Endothelial cell of umbilical vein (primary cell): Measurements from ENCODE around the gene IL25. TPM values are rescaled to one million over a fixed set of nuclear protein-coding genes. Genes with fewer than 3 reads are reported as not detected.
"Not testable (repeated sequence)": the region's sequence is repeated elsewhere in the genome, so short reads cannot be mapped to it uniquely, and the experiment has no call there.

Experiments
- BruUV-seq: library from RNA; stranded (reverse); fragments of 400-500 nt; replicated peaks from 2 replicates; lab custom pipeline; 2021; lab: Mats Ljungman, UMichigan
- CTCF ChIA-PET: fragments of 300-600, 350-600 bp; sonication (Branson Sonifier 250); formaldehyde crosslinking; loops from one replicate; lab custom pipeline; 2021; ENCODE audit warnings: antibody characterized with exemption, inconsistent platforms; lab: Charles Lee
- POLR2A ChIA-PET: fragments of 300-600, 350-600 bp; sonication (Branson Sonifier 250); formaldehyde crosslinking; loops from one replicate; lab custom pipeline; 2021; ENCODE audit warnings: antibody characterized with exemption, inconsistent platforms; lab: Charles Lee
- DNase-seq: peaks from one replicate; pipeline ENCODE4 v3.0.0-alpha.2; 2011; ENCODE audit warnings: low read depth, low spot score
- FAIRE-seq: peaks from 2 replicates; lab custom pipeline; 2011; peaks lifted over from hg19 to GRCh38; lab: Jason Lieb, UNC
- H2AFZ ChIP-seq: 2 replicates; pipeline ENCODE4 v1.6.0; 2012; ENCODE audit warnings: low read depth, low read length, control low read depth, inconsistent platforms
- H3K27ac ChIP-seq: 2 replicates; pipeline ENCODE4 v1.5.1; 2011; ENCODE audit warnings: low read depth, mild to moderate bottlenecking, control low read depth, low read length, moderate library complexity; ENCODE audit not compliant: insufficient read depth
- H3K27me3 ChIP-seq, 2 experiments: 2 replicates each; pipeline versions ENCODE4 v1.6.0 to v1.6.1; 2011; ENCODE audit warnings: low read length in 2 of 2, mixed read lengths in 1 of 2; ENCODE audit not compliant: control insufficient read depth in 2 of 2, insufficient read depth in 2 of 2
- H3K36me3 ChIP-seq, 2 experiments: 2 replicates in 1 of 2; 3 replicates in 1 of 2; pipeline ENCODE4 v1.5.1; 2011; ENCODE audit warnings: low read length in 2 of 2, mild to moderate bottlenecking in 1 of 2, moderate library complexity in 1 of 2; ENCODE audit not compliant: control insufficient read depth in 2 of 2, insufficient read depth in 2 of 2; ENCODE audit errors: extremely low read depth in 1 of 2
- H3K4me1 ChIP-seq: 3 replicates; pipeline ENCODE4 v1.5.1; 2011; ENCODE audit warnings: mild to moderate bottlenecking, low read length; ENCODE audit not compliant: control insufficient read depth, insufficient read depth; ENCODE audit errors: extremely low read depth
- H3K4me2 ChIP-seq: 2 replicates; pipeline ENCODE4 v1.6.1; 2011; ENCODE audit warnings: low read length, control low read depth, mixed read lengths; ENCODE audit not compliant: insufficient read depth
- H3K4me3 ChIP-seq, 3 experiments: fragments of 200-600 bp in 1 of 3; sonication (generic), shearing (Covaris generic) in 1 of 3; replicated peaks in 1 of 3; 2 replicates each; pipeline ENCODE4 v1.5.1; 2011 to 2016; ENCODE audit warnings: control low read depth in 3 of 3, low read length in 3 of 3, mild to moderate bottlenecking in 2 of 3, inconsistent platforms in 1 of 3, low read depth in 1 of 3, moderate library complexity in 1 of 3; ENCODE audit not compliant: insufficient read depth in 1 of 3
- H3K79me2 ChIP-seq: 2 replicates; pipeline ENCODE4 v1.6.0; 2012; ENCODE audit warnings: low read length, inconsistent platforms; ENCODE audit not compliant: control insufficient read depth, insufficient read depth
- H3K9ac ChIP-seq: replicated peaks from 2 replicates; pipeline ENCODE3; 2011; ENCODE audit warnings: low read length, control low read depth; ENCODE audit not compliant: insufficient read depth; ENCODE audit errors: extremely low read depth
- H3K9me1 ChIP-seq: replicated peaks from 3 replicates; pipeline ENCODE4 v1.6.0; 2011; ENCODE audit warnings: mild to moderate bottlenecking, low read length; ENCODE audit not compliant: control insufficient read depth, insufficient read depth; ENCODE audit errors: extremely low read depth
- H3K9me3 ChIP-seq: replicated peaks from 2 replicates; pipeline ENCODE4 v1.5.1; 2012; ENCODE audit warnings: low read length, inconsistent platforms; ENCODE audit not compliant: control insufficient read depth, insufficient read depth
- H4K20me1 ChIP-seq: replicated peaks from 2 replicates; pipeline ENCODE3; 2011; ENCODE audit warnings: mild to moderate bottlenecking, low read length; ENCODE audit not compliant: control insufficient read depth, insufficient read depth; ENCODE audit errors: extremely low read depth
- CTCF ChIP-seq, 2 donors: IDR thresholded peaks; 1 replicate in 1 of 2; 2 replicates in 1 of 2; pipeline ENCODE4 v1.5.1; 2011; ENCODE audit warnings: low read length in 2 of 2, mild to moderate bottlenecking in 2 of 2, moderate library complexity in 2 of 2, control low read depth in 1 of 2, inconsistent platforms in 1 of 2, low read depth in 1 of 2; ENCODE audit not compliant: insufficient read depth in 1 of 2; ENCODE audit errors: extremely low read depth in 1 of 2
- EZH2 ChIP-seq: IDR thresholded peaks from 2 replicates; pipeline ENCODE4 v1.6.1; 2012; ENCODE audit warnings: borderline replicate concordance, low read depth, mild to moderate bottlenecking, moderate library complexity, low read length, inconsistent platforms; ENCODE audit not compliant: severe bottlenecking
- FOS ChIP-seq: IDR thresholded peaks from 2 replicates; pipeline ENCODE4 v1.6.1; 2011; ENCODE audit warnings: mild to moderate bottlenecking, low read length, moderate library complexity, borderline replicate concordance; ENCODE audit not compliant: insufficient read depth
- GATA2 ChIP-seq: IDR thresholded peaks from 2 replicates; pipeline ENCODE4 v1.7.0; 2011; ENCODE audit warnings: low read depth, mild to moderate bottlenecking, moderate library complexity, mixed read lengths, low read length; ENCODE audit not compliant: insufficient read length, insufficient read depth
- JUN ChIP-seq: IDR thresholded peaks from 2 replicates; pipeline ENCODE4 v1.6.1; 2011; ENCODE audit warnings: borderline replicate concordance, low read depth; ENCODE audit not compliant: insufficient read length, insufficient read depth
- MYC ChIP-seq: IDR thresholded peaks from one replicate; pipeline ENCODE4 v1.6.1; 2011; ENCODE audit warnings: mild to moderate bottlenecking, low read depth, low read length
- POLR2A ChIP-seq: IDR thresholded peaks from 2 replicates; pipeline ENCODE4 v1.6.1; 2012; ENCODE audit warnings: low read depth, mild to moderate bottlenecking, control low read depth, low read length
- POLR2AphosphoS5 ChIP-seq: IDR thresholded peaks from 2 replicates; pipeline ENCODE4 v1.6.1; 2012; ENCODE audit warnings: low read depth, mild to moderate bottlenecking, control low read depth, low read length, moderate library complexity; ENCODE audit not compliant: insufficient read depth
- dilution Hi-C: fragments of 300-500 bp; cut with MboI; formaldehyde crosslinking; loops from one replicate; pipeline ENCODE4 v1.15.0; 2019; ENCODE audit warnings: low sequenced_read_pairs; ENCODE audit not compliant: extremely low pct_ligation_motif_present
- intact Hi-C: fragments of 100-400 bp; cut with micrococcal nuclease; formaldehyde crosslinking; loops from one replicate; pipeline ENCODE4 v1.10.0; 2022
- polyA plus RNA-seq, 4 experiments: library from polyadenylated mRNA; depleted of rRNA in 3 of 4; stranded (reverse) in 3 of 4; unstranded in 1 of 4; fragments of >200 nt; gene quantifications; 2 replicates each; pipeline versions ENCODE4 v1.2.1 to v1.2.3, GENCODE V29; 2011 to 2012; ENCODE audit warnings: missing spikeins in 1 of 4
- total RNA-seq: library from RNA; stranded (reverse); gene quantifications from 2 replicates; pipeline ENCODE4 v1.2.3, GENCODE V29; 2021
- TF ChIP-seq, protein P1 (sequence below): IDR thresholded peaks from 2 replicates; pipeline ENCODE4 v1.6.1; 2011; ENCODE audit not compliant: insufficient read depth, insufficient read length

The IL25 gene
- total and polyA plus RNA-seq, 2 donors (not counting 3 experiments of a cell fraction or from before 2014, with no cell fraction given), result not detected

DNA sequence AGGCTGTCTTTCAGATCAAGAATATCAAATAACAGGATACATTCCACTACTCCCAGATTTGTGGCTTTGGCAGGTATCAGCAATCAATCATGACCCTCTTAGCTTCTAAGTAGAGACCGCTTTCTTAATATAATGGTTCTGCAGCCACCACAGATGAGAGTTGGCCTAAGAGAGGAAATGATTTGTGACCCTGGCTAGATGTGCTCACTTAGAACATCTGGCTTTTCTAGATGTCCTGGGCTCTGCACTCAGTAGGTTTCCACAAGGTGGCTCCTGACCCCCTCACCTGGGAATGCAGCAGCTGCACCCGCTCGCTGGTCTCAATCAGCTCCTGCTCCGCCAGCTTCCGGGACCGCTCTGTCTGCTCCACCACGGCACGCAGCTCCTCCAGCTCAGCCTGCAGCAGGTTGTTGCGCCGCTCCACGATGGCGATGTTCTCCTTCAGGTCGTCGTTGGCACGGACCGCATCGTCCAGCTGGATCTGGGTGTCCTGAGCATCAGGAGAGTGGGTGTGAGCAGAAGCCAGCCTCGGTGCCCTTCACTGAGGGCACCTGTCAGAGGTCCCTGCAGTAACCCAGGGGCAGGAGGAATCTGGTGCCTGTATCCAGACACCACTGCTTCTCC, 13.1 kb downstream of the IL25 start:
- H3K36me3 ChIP-seq, result no peaks in the 10 kb centered on the region
- dilution Hi-C loops, result no loop called here
- H3K27me3 ChIP-seq, result no peaks in the 10 kb centered on the region
- no peak for TF ChIP-seq EZH2
- TF ChIP-seq CTCF (IDR thresholded peaks at IDR 0.05; ENCODE audit: extremely low read depth in 1 of 2, insufficient read depth in 1 of 2, low read depth in 1 of 2, low read length in 2 of 2), result no peak
- TF ChIP-seq POLR2AphosphoS5, result no peak
- TF ChIP-seq MYC, result no peak
- TF ChIP-seq, protein P1, sequence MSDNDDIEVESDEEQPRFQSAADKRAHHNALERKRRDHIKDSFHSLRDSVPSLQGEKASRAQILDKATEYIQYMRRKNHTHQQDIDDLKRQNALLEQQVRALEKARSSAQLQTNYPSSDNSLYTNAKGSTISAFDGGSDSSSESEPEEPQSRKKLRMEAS, result no peak
- no peak for TF ChIP-seq GATA2
- TF ChIP-seq FOS, result no peak
- no peak for TF ChIP-seq POLR2A
- no peak for TF ChIP-seq JUN
- no peak overlapping the region for H3K4me2 ChIP-seq
- H4K20me1 ChIP-seq, result no peaks in the 10 kb centered on the region
- ChIA-PET POLR2A (no interaction called here), CTCF (interaction anchor here (1.1 kb wide), 1 partner anchor 8 kb away, joined by 4 read pairs; no protein-coding TSS in a partner anchor)
- intact Hi-C loops, result no loop called here
- H3K9ac ChIP-seq, result no peak overlapping the region
- no peaks in the 10 kb centered on the region for H3K4me1 ChIP-seq
- no peak overlapping the region for H3K4me3 ChIP-seq
- H3K9me1 ChIP-seq, result no peaks in the 10 kb centered on the region
- H3K79me2 ChIP-seq, result no peaks in the 10 kb centered on the region
- no TSS peak for BruUV-seq
- DNase-seq, result no peak
- H3K27ac ChIP-seq, result no peak overlapping the region
- H3K9me3 ChIP-seq, result no peaks in the 10 kb centered on the region
- FAIRE-seq, result no peak
- H2AFZ ChIP-seq, result no peak overlapping the region

GRCh38 chr14:23386266-23386657, 13.7 kb downstream of the IL25 start:
- H3K9me3 ChIP-seq, DNase-seq, H3K9ac ChIP-seq, H4K20me1 ChIP-seq, H2AFZ ChIP-seq, FAIRE-seq, H3K4me2 ChIP-seq, H3K36me3 ChIP-seq, BruUV-seq, intact Hi-C loops, H3K9me1 ChIP-seq, H3K27me3 ChIP-seq, H3K27ac ChIP-seq, dilution Hi-C loops, CTCF ChIA-PET, H3K79me2 ChIP-seq, H3K4me3 ChIP-seq, H3K4me1 ChIP-seq, POLR2A ChIA-PET: not testable (repeated sequence)
